Amygdala (tissue), 56 donors: Measurements from ENCODE around the gene C17orf75.
"Not testable (repeated sequence)": the region's sequence is repeated elsewhere in the genome, so short reads cannot be mapped to it uniquely, and the experiment has no call there.

Experiments
- DNase-seq, 56 donors: peaks; one replicate each; lab custom pipeline; 2025; lab: John Stamatoyannopoulos, UW

C17orf75 gene

GRCh38 chr17:32345951-32346600 lies 4.1 kb upstream of the C17orf75 start:
- DNase-seq = no peak

- DNase-seq = no peak
Measured at GRCh38 chr17:32342603-32343325, 791 bp upstream of the C17orf75 start.

- peak in 21 of 56 donors; percentile 7 to 55 (median 32) for DNase-seq
Measured at GRCh38 chr17:32341141-32341856, 674 bp downstream of the C17orf75 start.

- DNase-seq = no peak
Measured at GRCh38 chr17:32335687-32336086, 6.3 kb downstream of the C17orf75 start.

GRCh38 chr17:32335046-32335445 lies 6.9 kb downstream of the C17orf75 start:
- no peak for DNase-seq

- DNase-seq = no peak
Measured at GRCh38 chr17:32333187-32333586, 8.8 kb downstream of the C17orf75 start.

GRCh38 chr17:32331243-32332040 lies 10.5 kb downstream of the C17orf75 start:
- no peak for DNase-seq

- no peak for DNase-seq
Measured at GRCh38 chr17:32330147-32330546, 11.8 kb downstream of the C17orf75 start.

GRCh38 chr17:32327911-32328310 lies 14.1 kb downstream of the C17orf75 start:
- DNase-seq = no peak

GRCh38 chr17:32323811-32324491 lies 18.0 kb downstream of the C17orf75 start:
- DNase-seq = peak in 31 of 56 donors; percentile 7 to 71 (median 24)

- DNase-seq = no peak
Measured at GRCh38 chr17:32323046-32323445, 18.9 kb downstream of the C17orf75 start.

GRCh38 chr17:32320847-32321246 lies 21.1 kb downstream of the C17orf75 start:
- no peak for DNase-seq

GRCh38 chr17:32320080-32320479 lies 21.9 kb downstream of the C17orf75 start:
- DNase-seq = not testable (repeated sequence)

GRCh38 chr17:32319548-32319905 lies 22.4 kb downstream of the C17orf75 start:
- DNase-seq = peak in 46 of 56 donors; percentile 5 to 79 (median 38)

GRCh38 chr17:32318071-32318470 lies 23.9 kb downstream of the C17orf75 start:
- DNase-seq = no peak

- no peak for DNase-seq
Measured at GRCh38 chr17:32317353-32317752, 24.6 kb downstream of the C17orf75 start.

GRCh38 chr17:32316653-32317052 lies 25.3 kb downstream of the C17orf75 start:
- DNase-seq = not testable (repeated sequence)

- no peak for DNase-seq
Measured at GRCh38 chr17:32315171-32315570, 26.8 kb downstream of the C17orf75 start.

- no peak for DNase-seq
Measured at GRCh38 chr17:32314636-32315035, 27.3 kb downstream of the C17orf75 start.

- DNase-seq = peak in 4 of 56 donors; percentile 1 to 14 (median 8)
Measured at GRCh38 chr17:32311028-32311536, 30.9 kb downstream of the C17orf75 start.
